ENCODE results near the gene APBA2.

DNA sequence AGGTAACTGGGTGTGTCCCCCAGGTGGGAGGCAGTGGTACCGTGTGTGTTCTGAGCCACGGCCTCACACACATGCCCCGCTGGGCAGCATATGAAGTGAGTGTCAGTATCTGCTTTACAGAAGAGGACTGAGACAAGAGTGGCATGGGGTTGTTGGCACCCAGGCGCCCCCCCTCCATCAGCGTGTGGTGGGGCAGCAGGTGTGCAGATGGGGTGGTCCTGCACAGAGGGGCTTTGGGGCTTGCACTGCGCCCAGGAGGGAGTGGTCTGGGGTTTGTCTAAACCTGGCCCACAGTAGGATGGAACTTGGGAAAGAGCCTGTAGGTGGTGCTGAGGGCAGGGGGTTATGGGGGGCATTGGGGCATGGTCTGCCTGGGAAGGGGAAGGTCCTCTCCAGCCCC, 176.0 kb downstream of the APBA2 start:
- no peak for TF ChIP-seq POLR2A (IDR thresholded peaks at IDR 0.05)
- no peak for TF ChIP-seq CTCF (IDR thresholded peaks at IDR 0.05)

Measured in heart left ventricle (tissue), 13 donors.